ENCODE data around the gene NPHP1.

- TF ChIP-seq ISL1 (CRISPR knock-in tag; IDR thresholded peaks at IDR 0.05) (no peak), BACH2 (CRISPR knock-in tag; IDR thresholded peaks at IDR 0.05; ENCODE audit: borderline replicate concordance) (no peak), ZFP3 (CRISPR knock-in tag; IDR thresholded peaks at IDR 0.05) (no peak), GLIS3 (CRISPR knock-in tag; IDR thresholded peaks at IDR 0.05) (no peak), PATZ1 (CRISPR knock-in tag; IDR thresholded peaks at IDR 0.05; ENCODE audit: borderline replicate concordance) (no peak), OSR1 (CRISPR knock-in tag; IDR thresholded peaks at IDR 0.05) (no peak), CREB5 (CRISPR knock-in tag; IDR thresholded peaks at IDR 0.05; ENCODE audit: low read depth) (no peak), SNAI2 (CRISPR knock-in tag; IDR thresholded peaks at IDR 0.05) (no peak), CSRNP3 (CRISPR knock-in tag; IDR thresholded peaks at IDR 0.05) (no peak), TOX (CRISPR knock-in tag; IDR thresholded peaks at IDR 0.05; ENCODE audit: borderline replicate concordance) (no peak), ARNTL (CRISPR knock-in tag; IDR thresholded peaks at IDR 0.05; ENCODE audit: borderline replicate concordance, low read depth) (no peak), RARB (CRISPR knock-in tag; IDR thresholded peaks at IDR 0.05) (no peak), ZNF565 (CRISPR knock-in tag; conservative IDR thresholded peaks at IDR 0.05; ENCODE audit: low read depth) (no peak), ZNF70 (CRISPR knock-in tag; IDR thresholded peaks at IDR 0.05) (no peak)
Measured at GRCh38 chr2:110113961-110114591, 90.7 kb downstream of the NPHP1 start.
